WTC11 (cell line): ENCODE measurements around the gene CYRIA. TPM values are rescaled to one million over a fixed set of nuclear protein-coding genes. Genes with fewer than 3 reads are reported as not detected.

ENCODE experiments used
- ATAC-seq: fragments of 200-7000 bp; cut with Tn5 transposase; 2 replicates; pipeline ENCODE4 v1.10.0; 2021; ENCODE audit warnings: mild to moderate bottlenecking, moderate library complexity
- CTCF ChIA-PET: fragments of 300-600 bp; sonication (Branson Sonifier 250); formaldehyde crosslinking; loops from one replicate; lab custom pipeline; 2021; ENCODE audit warnings: antibody characterized with exemption; lab: Charles Lee
- POLR2A ChIA-PET: fragments of 350-600 bp; sonication (Branson Sonifier 250); formaldehyde crosslinking; loops from one replicate; lab custom pipeline; 2021; ENCODE audit warnings: antibody characterized with exemption; lab: Charles Lee
- DNase-seq: peaks from one replicate; pipeline ENCODE4 v3.0.0; 2021; ENCODE audit warnings: low spot score
- H3K27ac Mint-ChIP-seq: 2 replicates; pipeline ENCODE4 v1.8.0; 2021; ENCODE audit warnings: mixed read lengths
- H3K27me3 Mint-ChIP-seq: 2 replicates; pipeline ENCODE4 v1.8.0; 2021; ENCODE audit warnings: low read depth, mild to moderate bottlenecking, moderate library complexity, mixed read lengths
- H3K36me3 Mint-ChIP-seq: 2 replicates; pipeline ENCODE4 v1.8.0; 2021; ENCODE audit warnings: mixed read lengths
- H3K4me1 Mint-ChIP-seq: 2 replicates; pipeline ENCODE4 v1.8.0; 2022; ENCODE audit warnings: mixed read lengths
- H3K4me3 Mint-ChIP-seq: 2 replicates; pipeline ENCODE4 v1.8.0; 2021; ENCODE audit warnings: mild to moderate bottlenecking, moderate library complexity, mixed read lengths
- H3K9me3 Mint-ChIP-seq: 2 replicates; pipeline ENCODE4 v1.8.0; 2021; ENCODE audit warnings: mixed read lengths
- AFF4 ChIP-seq: sonication (generic); formaldehyde crosslinking; IDR thresholded peaks from 2 replicates; pipeline ENCODE4 v1.8.1; 2023; ENCODE audit warnings: mild to moderate bottlenecking, missing genetic modification reagents, borderline replicate concordance
- ARID4B ChIP-seq: sonication (generic); formaldehyde crosslinking; IDR thresholded peaks from 2 replicates; pipeline ENCODE4 v1.8.0; 2023; ENCODE audit warnings: missing genetic modification reagents, mild to moderate bottlenecking, borderline replicate concordance
- ATF1 ChIP-seq: sonication (generic); formaldehyde crosslinking; IDR thresholded peaks from 2 replicates; pipeline ENCODE4 v1.8.1; 2023; ENCODE audit warnings: mild to moderate bottlenecking, moderate library complexity, missing genetic modification reagents
- E2F5 ChIP-seq: sonication (generic); formaldehyde crosslinking; IDR thresholded peaks from 2 replicates; pipeline ENCODE4 v1.8.1; 2022; ENCODE audit warnings: mild to moderate bottlenecking, moderate library complexity, missing genetic modification reagents
- FOXP4 ChIP-seq: sonication (generic); formaldehyde crosslinking; IDR thresholded peaks from 2 replicates; pipeline ENCODE4 v1.8.0; 2022; ENCODE audit warnings: mild to moderate bottlenecking, missing genetic modification reagents
- GABPB1 ChIP-seq: sonication (generic); formaldehyde crosslinking; IDR thresholded peaks from 2 replicates; pipeline ENCODE4 v1.8.1; 2023; ENCODE audit warnings: mild to moderate bottlenecking, missing genetic modification reagents
- JUN ChIP-seq: sonication (generic); formaldehyde crosslinking; IDR thresholded peaks from 2 replicates; pipeline ENCODE4 v1.8.0; 2023; ENCODE audit warnings: mild to moderate bottlenecking, missing genetic modification reagents
- KAT7 ChIP-seq: sonication (generic); formaldehyde crosslinking; IDR thresholded peaks from 2 replicates; pipeline ENCODE4 v1.8.1; 2023; ENCODE audit warnings: missing genetic modification reagents, mild to moderate bottlenecking, borderline replicate concordance
- MLX ChIP-seq: sonication (generic); formaldehyde crosslinking; IDR thresholded peaks from 2 replicates; pipeline ENCODE4 v1.8.1; 2023; ENCODE audit warnings: mild to moderate bottlenecking, missing genetic modification reagents, moderate library complexity
- MXD4 ChIP-seq: fragments of 250-450 bp; sonication (Bioruptor Pico); IDR thresholded peaks from 2 replicates; pipeline ENCODE4 v1.8.0; 2021; ENCODE audit warnings: mild to moderate bottlenecking, moderate library complexity, borderline replicate concordance
- NR2C2 ChIP-seq: sonication (generic); formaldehyde crosslinking; IDR thresholded peaks from 2 replicates; pipeline ENCODE4 v1.8.0; 2022; ENCODE audit warnings: mild to moderate bottlenecking, missing genetic modification reagents
- NR3C1 ChIP-seq: sonication (generic); formaldehyde crosslinking; conservative IDR thresholded peaks from 2 replicates; pipeline ENCODE4 v1.8.1; 2023; ENCODE audit warnings: low read depth, mild to moderate bottlenecking, missing genetic modification reagents
- PRRX2 ChIP-seq: fragments of 250-450 bp; sonication (Bioruptor Pico); IDR thresholded peaks from 2 replicates; pipeline ENCODE4 v1.8.0; 2021; ENCODE audit warnings: mild to moderate bottlenecking
- SMAD4 ChIP-seq: sonication (generic); formaldehyde crosslinking; IDR thresholded peaks from 2 replicates; pipeline ENCODE4 v1.8.0; 2022; ENCODE audit warnings: mild to moderate bottlenecking, missing genetic modification reagents
- USF2 ChIP-seq: sonication (generic); formaldehyde crosslinking; IDR thresholded peaks from 2 replicates; pipeline ENCODE4 v1.8.1; 2023; ENCODE audit warnings: mild to moderate bottlenecking, missing genetic modification reagents, moderate library complexity
- ZBTB21 ChIP-seq: sonication (generic); formaldehyde crosslinking; IDR thresholded peaks from 2 replicates; pipeline ENCODE4 v1.8.1; 2023; ENCODE audit warnings: mild to moderate bottlenecking, missing genetic modification reagents, borderline replicate concordance
- ZNF317 ChIP-seq: sonication (generic); formaldehyde crosslinking; IDR thresholded peaks from 2 replicates; pipeline ENCODE4 v1.8.1; 2023; ENCODE audit warnings: low read depth, mild to moderate bottlenecking, moderate library complexity, missing genetic modification reagents, borderline replicate concordance
- ZNF532 ChIP-seq: fragments of 250-450 bp; sonication (Bioruptor Pico); IDR thresholded peaks from 2 replicates; pipeline ENCODE4 v1.9.0; 2021; ENCODE audit warnings: mild to moderate bottlenecking, borderline replicate concordance
- total RNA-seq: library from RNA; stranded (reverse); gene quantifications from 3 replicates; pipeline ENCODE4 v1.2.3, GENCODE V29; 2021

Gene CYRIA
- total RNA-seq, 1 experiment from 2014 or later: 8.3 TPM

- no peaks in the 10 kb centered on the region for H3K36me3 Mint-ChIP-seq
- no peak overlapping the region for H3K27ac Mint-ChIP-seq
- peaks cover 45% of the 10 kb centered on the region for H3K4me1 Mint-ChIP-seq
- POLR2A ChIA-PET: no interaction called here
- no peak for ATAC-seq
- H3K9me3 Mint-ChIP-seq: no peaks in the 10 kb centered on the region
- TF ChIP-seq MLX (no peak), PRRX2 (CRISPR knock-in tag) (no peak), KAT7 (CRISPR knock-in tag) (no peak), AFF4 (CRISPR knock-in tag) (no peak), ATF1 (CRISPR knock-in tag) (no peak), E2F5 (CRISPR knock-in tag) (no peak), ZBTB21 (CRISPR knock-in tag) (no peak), NR2C2 (no peak), NR3C1 (CRISPR knock-in tag) (no peak), JUN (no peak)
- CTCF ChIA-PET: no interaction called here
- H3K27me3 Mint-ChIP-seq: peaks cover 16% of the 10 kb centered on the region
- no peak for DNase-seq
- no peak overlapping the region for H3K4me3 Mint-ChIP-seq
Measured at GRCh38 chr2:16660556-16660955, 5.1 kb downstream of the CYRIA start.

GRCh38 chr2:16660114-16660513 is 5.5 kb downstream of the CYRIA start:
- Mint-ChIP-seq H3K4me3 (no peak overlapping the region), H3K4me1 (peaks cover 46% of the 10 kb centered on the region), H3K27me3 (peaks cover 13% of the 10 kb centered on the region), H3K27ac (no peak overlapping the region), H3K9me3 (no peaks in the 10 kb centered on the region), H3K36me3 (no peaks in the 10 kb centered on the region)
- CTCF ChIA-PET: no interaction called here
- DNase-seq (no peak), ATAC-seq (no peak)
- POLR2A ChIA-PET: no interaction called here
- TF ChIP-seq MXD4 (CRISPR knock-in tag) (no peak), GABPB1 (no peak), USF2 (CRISPR knock-in tag) (no peak), ZNF317 (CRISPR knock-in tag) (no peak), ZNF532 (CRISPR knock-in tag) (no peak), FOXP4 (CRISPR knock-in tag) (no peak), SMAD4 (CRISPR knock-in tag) (no peak), ARID4B (CRISPR knock-in tag) (no peak), ZBTB21 (CRISPR knock-in tag) (no peak)
